Endothelial cell of umbilical vein (primary cell): ENCODE measurements around the gene PRR16. TPM values are rescaled to one million over a fixed set of nuclear protein-coding genes. Genes with fewer than 3 reads are reported as not detected.

Experiments
- BruUV-seq: library from RNA; stranded (reverse); fragments of 400-500 nt; replicated peaks from 2 replicates; lab custom pipeline; 2021; lab: Mats Ljungman, UMichigan
- CTCF ChIA-PET: fragments of 300-600, 350-600 bp; sonication (Branson Sonifier 250); formaldehyde crosslinking; loops from one replicate; lab custom pipeline; 2021; ENCODE audit warnings: antibody characterized with exemption, inconsistent platforms; lab: Charles Lee
- POLR2A ChIA-PET: fragments of 300-600, 350-600 bp; sonication (Branson Sonifier 250); formaldehyde crosslinking; loops from one replicate; lab custom pipeline; 2021; ENCODE audit warnings: antibody characterized with exemption, inconsistent platforms; lab: Charles Lee
- DNase-seq: peaks from one replicate; pipeline ENCODE4 v3.0.0-alpha.2; 2011; ENCODE audit warnings: low read depth, low spot score
- FAIRE-seq: peaks from 2 replicates; lab custom pipeline; 2011; peaks lifted over from hg19 to GRCh38; lab: Jason Lieb, UNC
- H2AFZ ChIP-seq: 2 replicates; pipeline ENCODE4 v1.6.0; 2012; ENCODE audit warnings: low read depth, low read length, control low read depth, inconsistent platforms
- H3K27ac ChIP-seq: 2 replicates; pipeline ENCODE4 v1.5.1; 2011; ENCODE audit warnings: low read depth, mild to moderate bottlenecking, control low read depth, low read length, moderate library complexity; ENCODE audit not compliant: insufficient read depth
- H3K27me3 ChIP-seq, 2 experiments: 2 replicates each; pipeline versions ENCODE4 v1.6.0 to v1.6.1; 2011; ENCODE audit warnings: low read length in 2 of 2, mixed read lengths in 1 of 2; ENCODE audit not compliant: control insufficient read depth in 2 of 2, insufficient read depth in 2 of 2
- H3K36me3 ChIP-seq, 2 experiments: 2 replicates in 1 of 2; 3 replicates in 1 of 2; pipeline ENCODE4 v1.5.1; 2011; ENCODE audit warnings: low read length in 2 of 2, mild to moderate bottlenecking in 1 of 2, moderate library complexity in 1 of 2; ENCODE audit not compliant: control insufficient read depth in 2 of 2, insufficient read depth in 2 of 2; ENCODE audit errors: extremely low read depth in 1 of 2
- H3K4me1 ChIP-seq: 3 replicates; pipeline ENCODE4 v1.5.1; 2011; ENCODE audit warnings: mild to moderate bottlenecking, low read length; ENCODE audit not compliant: control insufficient read depth, insufficient read depth; ENCODE audit errors: extremely low read depth
- H3K4me2 ChIP-seq: 2 replicates; pipeline ENCODE4 v1.6.1; 2011; ENCODE audit warnings: low read length, control low read depth, mixed read lengths; ENCODE audit not compliant: insufficient read depth
- H3K4me3 ChIP-seq, 3 experiments: fragments of 200-600 bp in 1 of 3; sonication (generic), shearing (Covaris generic) in 1 of 3; replicated peaks in 1 of 3; 2 replicates each; pipeline ENCODE4 v1.5.1; 2011 to 2016; ENCODE audit warnings: control low read depth in 3 of 3, low read length in 3 of 3, mild to moderate bottlenecking in 2 of 3, inconsistent platforms in 1 of 3, low read depth in 1 of 3, moderate library complexity in 1 of 3; ENCODE audit not compliant: insufficient read depth in 1 of 3
- H3K79me2 ChIP-seq: 2 replicates; pipeline ENCODE4 v1.6.0; 2012; ENCODE audit warnings: low read length, inconsistent platforms; ENCODE audit not compliant: control insufficient read depth, insufficient read depth
- H3K9ac ChIP-seq: replicated peaks from 2 replicates; pipeline ENCODE3; 2011; ENCODE audit warnings: low read length, control low read depth; ENCODE audit not compliant: insufficient read depth; ENCODE audit errors: extremely low read depth
- H3K9me1 ChIP-seq: replicated peaks from 3 replicates; pipeline ENCODE4 v1.6.0; 2011; ENCODE audit warnings: mild to moderate bottlenecking, low read length; ENCODE audit not compliant: control insufficient read depth, insufficient read depth; ENCODE audit errors: extremely low read depth
- H3K9me3 ChIP-seq: replicated peaks from 2 replicates; pipeline ENCODE4 v1.5.1; 2012; ENCODE audit warnings: low read length, inconsistent platforms; ENCODE audit not compliant: control insufficient read depth, insufficient read depth
- H4K20me1 ChIP-seq: replicated peaks from 2 replicates; pipeline ENCODE3; 2011; ENCODE audit warnings: mild to moderate bottlenecking, low read length; ENCODE audit not compliant: control insufficient read depth, insufficient read depth; ENCODE audit errors: extremely low read depth
- EZH2 ChIP-seq: IDR thresholded peaks from 2 replicates; pipeline ENCODE4 v1.6.1; 2012; ENCODE audit warnings: borderline replicate concordance, low read depth, mild to moderate bottlenecking, moderate library complexity, low read length, inconsistent platforms; ENCODE audit not compliant: severe bottlenecking
- FOS ChIP-seq: IDR thresholded peaks from 2 replicates; pipeline ENCODE4 v1.6.1; 2011; ENCODE audit warnings: mild to moderate bottlenecking, low read length, moderate library complexity, borderline replicate concordance; ENCODE audit not compliant: insufficient read depth
- GATA2 ChIP-seq: IDR thresholded peaks from 2 replicates; pipeline ENCODE4 v1.7.0; 2011; ENCODE audit warnings: low read depth, mild to moderate bottlenecking, moderate library complexity, mixed read lengths, low read length; ENCODE audit not compliant: insufficient read length, insufficient read depth
- JUN ChIP-seq: IDR thresholded peaks from 2 replicates; pipeline ENCODE4 v1.6.1; 2011; ENCODE audit warnings: borderline replicate concordance, low read depth; ENCODE audit not compliant: insufficient read length, insufficient read depth
- MYC ChIP-seq: IDR thresholded peaks from one replicate; pipeline ENCODE4 v1.6.1; 2011; ENCODE audit warnings: mild to moderate bottlenecking, low read depth, low read length
- POLR2A ChIP-seq: IDR thresholded peaks from 2 replicates; pipeline ENCODE4 v1.6.1; 2012; ENCODE audit warnings: low read depth, mild to moderate bottlenecking, control low read depth, low read length
- POLR2AphosphoS5 ChIP-seq: IDR thresholded peaks from 2 replicates; pipeline ENCODE4 v1.6.1; 2012; ENCODE audit warnings: low read depth, mild to moderate bottlenecking, control low read depth, low read length, moderate library complexity; ENCODE audit not compliant: insufficient read depth
- dilution Hi-C: fragments of 300-500 bp; cut with MboI; formaldehyde crosslinking; loops from one replicate; pipeline ENCODE4 v1.15.0; 2019; ENCODE audit warnings: low sequenced_read_pairs; ENCODE audit not compliant: extremely low pct_ligation_motif_present
- intact Hi-C: fragments of 100-400 bp; cut with micrococcal nuclease; formaldehyde crosslinking; loops from one replicate; pipeline ENCODE4 v1.10.0; 2022
- polyA plus RNA-seq, 4 experiments: library from polyadenylated mRNA; depleted of rRNA in 3 of 4; stranded (reverse) in 3 of 4; unstranded in 1 of 4; fragments of >200 nt; gene quantifications; 2 replicates each; pipeline versions ENCODE4 v1.2.1 to v1.2.3, GENCODE V29; 2011 to 2012; ENCODE audit warnings: missing spikeins in 1 of 4
- total RNA-seq: library from RNA; stranded (reverse); gene quantifications from 2 replicates; pipeline ENCODE4 v1.2.3, GENCODE V29; 2021
- TF ChIP-seq, protein P1 (sequence below), 2 donors: IDR thresholded peaks; 1 replicate in 1 of 2; 2 replicates in 1 of 2; pipeline ENCODE4 v1.5.1; 2011; ENCODE audit warnings: low read length in 2 of 2, mild to moderate bottlenecking in 2 of 2, moderate library complexity in 2 of 2, control low read depth in 1 of 2, inconsistent platforms in 1 of 2, low read depth in 1 of 2; ENCODE audit not compliant: insufficient read depth in 1 of 2; ENCODE audit errors: extremely low read depth in 1 of 2
- TF ChIP-seq, protein P2 (sequence below): IDR thresholded peaks from 2 replicates; pipeline ENCODE4 v1.6.1; 2011; ENCODE audit not compliant: insufficient read depth, insufficient read length

Gene PRR16
- total and polyA plus RNA-seq, 2 donors (not counting 3 experiments of a cell fraction or from before 2014, with no cell fraction given), result 0.91 to 1.2 TPM

GRCh38 chr5:120544043-120544442 is 79.9 kb downstream of the PRR16 start:
- Histone ChIP-seq H3K4me2 (no peak overlapping the region), H2AFZ (no peak overlapping the region), H3K79me2 (no peaks in the 10 kb centered on the region), H3K9me1 (no peaks in the 10 kb centered on the region), H3K36me3 (no peaks in the 10 kb centered on the region), H3K9ac (no peak overlapping the region), H3K9me3 (no peaks in the 10 kb centered on the region), H3K4me3 (no peak overlapping the region), H4K20me1 (no peaks in the 10 kb centered on the region), H3K4me1 (no peaks in the 10 kb centered on the region), H3K27ac (no peak overlapping the region), H3K27me3 (no peaks in the 10 kb centered on the region)
- DNase-seq (no peak), FAIRE-seq (no peak)
- POLR2A ChIA-PET, result no interaction called here
- BruUV-seq, result no TSS peak
- intact Hi-C loops (no loop called here), dilution Hi-C loops (no loop called here)
- CTCF ChIA-PET, result no interaction called here
- TF ChIP-seq JUN (no peak), FOS (no peak), EZH2 (no peak), POLR2A (no peak)

DNA sequence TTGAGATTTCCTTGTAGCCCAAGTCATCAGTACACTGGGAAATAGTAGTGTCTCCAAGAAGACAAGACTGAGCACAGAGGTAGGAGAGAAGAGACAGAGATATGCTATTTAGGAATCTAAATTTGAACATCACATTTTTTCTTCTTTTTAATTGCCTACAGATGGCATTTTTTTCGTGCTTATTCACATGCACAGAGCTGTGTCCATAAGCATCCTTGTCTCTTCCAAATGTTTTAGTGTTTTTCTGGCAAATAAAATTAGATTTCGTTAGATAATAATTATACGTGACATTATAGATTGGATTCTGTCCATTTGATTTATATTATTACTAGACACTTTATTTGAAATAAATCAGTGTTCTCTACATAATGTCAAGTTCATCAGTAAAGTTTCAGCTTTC is 80.9 kb downstream of the PRR16 start:
- H2AFZ ChIP-seq, result no peak overlapping the region
- FAIRE-seq (no peak), DNase-seq (no peak)
- H3K27ac ChIP-seq, result no peak overlapping the region
- TF ChIP-seq EZH2 (no peak), FOS (no peak), MYC (no peak), POLR2AphosphoS5 (no peak), JUN (no peak), POLR2A (no peak), GATA2 (no peak)
- TF ChIP-seq, protein P1, sequence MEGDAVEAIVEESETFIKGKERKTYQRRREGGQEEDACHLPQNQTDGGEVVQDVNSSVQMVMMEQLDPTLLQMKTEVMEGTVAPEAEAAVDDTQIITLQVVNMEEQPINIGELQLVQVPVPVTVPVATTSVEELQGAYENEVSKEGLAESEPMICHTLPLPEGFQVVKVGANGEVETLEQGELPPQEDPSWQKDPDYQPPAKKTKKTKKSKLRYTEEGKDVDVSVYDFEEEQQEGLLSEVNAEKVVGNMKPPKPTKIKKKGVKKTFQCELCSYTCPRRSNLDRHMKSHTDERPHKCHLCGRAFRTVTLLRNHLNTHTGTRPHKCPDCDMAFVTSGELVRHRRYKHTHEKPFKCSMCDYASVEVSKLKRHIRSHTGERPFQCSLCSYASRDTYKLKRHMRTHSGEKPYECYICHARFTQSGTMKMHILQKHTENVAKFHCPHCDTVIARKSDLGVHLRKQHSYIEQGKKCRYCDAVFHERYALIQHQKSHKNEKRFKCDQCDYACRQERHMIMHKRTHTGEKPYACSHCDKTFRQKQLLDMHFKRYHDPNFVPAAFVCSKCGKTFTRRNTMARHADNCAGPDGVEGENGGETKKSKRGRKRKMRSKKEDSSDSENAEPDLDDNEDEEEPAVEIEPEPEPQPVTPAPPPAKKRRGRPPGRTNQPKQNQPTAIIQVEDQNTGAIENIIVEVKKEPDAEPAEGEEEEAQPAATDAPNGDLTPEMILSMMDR (IDR thresholded peaks at IDR 0.05; ENCODE audit: extremely low read depth in 1 of 2, insufficient read depth in 1 of 2, low read depth in 1 of 2, low read length in 2 of 2), result no peak
- TF ChIP-seq, protein P2, sequence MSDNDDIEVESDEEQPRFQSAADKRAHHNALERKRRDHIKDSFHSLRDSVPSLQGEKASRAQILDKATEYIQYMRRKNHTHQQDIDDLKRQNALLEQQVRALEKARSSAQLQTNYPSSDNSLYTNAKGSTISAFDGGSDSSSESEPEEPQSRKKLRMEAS, result no peak
- intact Hi-C loops (no loop called here), dilution Hi-C loops (no loop called here)
- no peaks in the 10 kb centered on the region for H4K20me1 ChIP-seq
- H3K27me3 ChIP-seq, result no peaks in the 10 kb centered on the region
- H3K4me1 ChIP-seq, result no peaks in the 10 kb centered on the region
- no peaks in the 10 kb centered on the region for H3K36me3 ChIP-seq
- no peak overlapping the region for H3K4me2 ChIP-seq
- no peaks in the 10 kb centered on the region for H3K9me1 ChIP-seq
- H3K9ac ChIP-seq, result no peak overlapping the region
- POLR2A ChIA-PET, result no interaction called here
- H3K4me3 ChIP-seq, result no peak overlapping the region
- CTCF ChIA-PET, result no interaction called here
- H3K79me2 ChIP-seq, result no peaks in the 10 kb centered on the region
- BruUV-seq, result no TSS peak
- H3K9me3 ChIP-seq, result no peaks in the 10 kb centered on the region
